PC-3 (cell line): ENCODE measurements around the gene NFYA.

Experiments used
- EZH2 ChIP-seq: fragments of 300-600 bp; sonication (generic); IDR thresholded peaks from one replicate; pipeline ENCODE4 v1.6.1; 2017; ENCODE audit warnings: antibody characterized with exemption, mild to moderate bottlenecking, low read length; ENCODE audit not compliant: unreplicated experiment
- EZH2phosphoT487 ChIP-seq: fragments of 300-600 bp; sonication (generic); IDR thresholded peaks from 2 replicates; pipeline ENCODE4 v1.6.1; 2018; ENCODE audit warnings: mild to moderate bottlenecking, antibody characterized with exemption, low read length, borderline replicate concordance
- TF ChIP-seq, protein P1 (sequence below): fragments of 300-600 bp; sonication (generic); conservative IDR thresholded peaks from 2 replicates; pipeline ENCODE4 v1.5.1; 2017; ENCODE audit warnings: antibody characterized with exemption, low read depth, mild to moderate bottlenecking, low read length

- TF ChIP-seq, protein P1, sequence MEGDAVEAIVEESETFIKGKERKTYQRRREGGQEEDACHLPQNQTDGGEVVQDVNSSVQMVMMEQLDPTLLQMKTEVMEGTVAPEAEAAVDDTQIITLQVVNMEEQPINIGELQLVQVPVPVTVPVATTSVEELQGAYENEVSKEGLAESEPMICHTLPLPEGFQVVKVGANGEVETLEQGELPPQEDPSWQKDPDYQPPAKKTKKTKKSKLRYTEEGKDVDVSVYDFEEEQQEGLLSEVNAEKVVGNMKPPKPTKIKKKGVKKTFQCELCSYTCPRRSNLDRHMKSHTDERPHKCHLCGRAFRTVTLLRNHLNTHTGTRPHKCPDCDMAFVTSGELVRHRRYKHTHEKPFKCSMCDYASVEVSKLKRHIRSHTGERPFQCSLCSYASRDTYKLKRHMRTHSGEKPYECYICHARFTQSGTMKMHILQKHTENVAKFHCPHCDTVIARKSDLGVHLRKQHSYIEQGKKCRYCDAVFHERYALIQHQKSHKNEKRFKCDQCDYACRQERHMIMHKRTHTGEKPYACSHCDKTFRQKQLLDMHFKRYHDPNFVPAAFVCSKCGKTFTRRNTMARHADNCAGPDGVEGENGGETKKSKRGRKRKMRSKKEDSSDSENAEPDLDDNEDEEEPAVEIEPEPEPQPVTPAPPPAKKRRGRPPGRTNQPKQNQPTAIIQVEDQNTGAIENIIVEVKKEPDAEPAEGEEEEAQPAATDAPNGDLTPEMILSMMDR: no peak
- TF ChIP-seq EZH2 (no peak), EZH2phosphoT487 (no peak)
These were observed 14.0 kb upstream of the NFYA start for GRCh38 chr6:41058783-41059181.
